HG02588 (cell line): Measurements from ENCODE around the gene SOCS7.

Experiments used
- ATAC-seq: cut with Tn5 transposase; IDR thresholded peaks from one replicate; pipeline ENCODE4 v1.9.1; 2021; ENCODE audit warnings: mild to moderate bottlenecking, moderate library complexity; ENCODE audit not compliant: unreplicated experiment

The SOCS7 gene

DNA sequence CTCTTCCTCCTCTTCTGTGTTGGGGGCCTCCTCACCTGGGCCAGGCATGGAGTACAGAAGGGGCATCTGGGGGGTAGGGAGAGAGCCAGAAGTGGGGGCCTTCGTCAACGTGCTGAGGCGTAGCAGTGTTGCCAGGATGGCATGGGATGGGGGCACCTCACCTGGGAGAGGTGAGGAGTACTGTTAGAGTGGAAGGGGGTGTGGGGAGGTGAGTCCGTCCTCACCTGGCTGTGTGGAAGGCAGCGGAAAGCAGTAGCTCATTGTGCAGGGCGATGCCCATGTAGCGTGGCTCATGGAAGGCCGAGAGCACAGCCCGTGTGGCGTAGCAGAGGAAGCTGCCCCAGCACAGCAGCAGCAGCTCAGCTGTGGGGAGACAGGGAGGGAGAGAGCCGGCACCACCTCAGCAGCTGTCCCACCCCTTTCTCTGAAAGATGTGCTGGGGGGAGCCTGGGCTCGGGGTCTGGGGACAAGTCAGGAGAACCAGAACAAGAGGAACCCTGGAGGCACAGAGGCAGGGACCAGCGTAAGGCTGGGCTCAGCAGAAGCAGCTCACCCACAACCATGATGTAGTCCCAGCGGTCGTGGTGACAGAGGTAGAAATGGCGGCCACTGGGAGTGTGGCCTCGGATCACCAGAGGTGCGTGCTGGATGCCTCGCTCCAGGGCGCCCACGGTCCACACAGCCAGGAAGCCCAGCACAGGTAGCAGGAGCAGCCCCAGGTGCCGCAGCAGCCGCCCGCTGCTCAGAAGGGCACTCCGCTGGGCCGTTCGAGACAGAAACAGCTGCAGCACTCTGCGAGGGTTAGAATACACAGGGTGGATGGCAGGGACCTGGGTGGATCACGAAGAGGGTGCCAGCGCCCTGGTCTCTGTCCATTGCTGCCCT is 16.9 kb upstream of the SOCS7 start:
- ATAC-seq = no peak

DNA sequence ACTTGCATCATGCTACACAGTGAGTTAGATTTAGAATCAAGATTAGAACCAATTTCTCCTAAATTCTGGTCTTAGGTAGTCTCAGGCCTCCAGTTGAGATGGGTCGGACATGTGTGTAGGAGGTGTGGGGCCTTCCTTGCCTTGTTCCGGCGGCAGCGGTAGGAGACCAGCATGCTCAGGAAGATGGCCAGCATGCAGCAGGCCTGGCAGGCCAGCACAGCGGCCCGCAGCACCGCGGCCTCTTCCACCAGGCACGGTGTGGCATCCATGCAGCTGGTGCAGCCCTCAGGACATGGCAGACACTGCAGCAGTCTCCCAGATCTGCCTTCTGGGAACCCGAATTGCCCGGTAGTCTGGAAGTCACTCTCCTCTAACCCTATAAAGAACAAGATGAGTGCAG is 14.8 kb upstream of the SOCS7 start:
- no peak for ATAC-seq

DNA sequence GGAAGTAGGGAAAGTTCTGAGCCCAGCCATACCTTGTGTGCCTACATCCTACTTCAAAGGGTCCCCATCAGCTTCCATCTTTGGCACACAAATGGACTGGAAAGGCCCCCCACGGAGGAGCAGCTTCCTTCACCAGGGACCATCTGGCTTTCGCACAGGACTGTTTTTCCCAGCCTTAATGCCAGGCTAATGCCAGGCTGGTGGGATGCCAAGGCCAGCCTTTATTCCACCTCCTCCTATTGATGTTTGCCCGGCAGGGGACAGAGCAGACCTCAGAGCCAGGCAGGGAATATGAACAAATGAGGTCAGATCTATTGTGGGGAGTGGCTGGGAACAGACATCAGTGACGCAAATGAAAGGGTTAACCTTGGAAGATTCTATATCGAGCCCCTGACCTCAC is 13.6 kb upstream of the SOCS7 start:
- no peak for ATAC-seq

DNA sequence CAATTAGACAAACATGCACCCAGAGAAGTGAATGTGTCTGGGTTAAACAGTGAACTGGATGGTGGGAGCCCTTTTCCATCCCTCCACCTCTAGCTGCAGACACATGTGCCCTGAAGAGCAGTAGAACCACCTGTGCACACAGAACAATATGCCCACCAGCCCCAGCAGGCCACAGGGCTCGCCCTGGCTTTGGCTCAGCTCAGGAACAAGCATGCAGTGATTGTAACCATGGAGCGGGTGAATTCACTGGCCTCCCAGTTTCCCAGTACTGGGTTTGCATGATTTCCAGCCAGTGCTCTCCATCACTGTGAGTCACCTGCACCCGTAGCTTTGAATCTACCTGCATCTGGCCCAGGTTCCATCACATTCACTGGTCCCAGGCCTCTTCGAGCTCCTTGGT is 13.1 kb upstream of the SOCS7 start:
- ATAC-seq = no peak

DNA sequence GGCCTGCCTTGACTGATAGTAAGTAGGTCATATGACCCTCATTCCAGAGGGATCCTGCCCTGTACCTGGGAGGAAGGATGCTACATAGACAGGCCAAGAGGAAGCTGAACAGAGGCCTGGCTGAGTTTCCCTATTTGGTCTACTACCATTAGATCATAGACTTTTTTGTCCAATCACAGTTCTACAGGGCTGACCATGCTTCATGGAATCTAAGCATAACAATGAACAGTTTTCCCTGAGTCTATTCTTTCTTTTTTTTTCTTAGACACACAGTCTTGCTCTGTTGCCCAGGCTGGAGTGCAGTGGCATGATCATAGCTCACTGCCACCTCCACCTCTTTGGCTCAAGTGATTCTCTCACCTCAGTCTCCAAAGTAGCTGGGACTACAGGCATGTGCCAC is 11.8 kb upstream of the SOCS7 start:
- ATAC-seq = no peak

DNA sequence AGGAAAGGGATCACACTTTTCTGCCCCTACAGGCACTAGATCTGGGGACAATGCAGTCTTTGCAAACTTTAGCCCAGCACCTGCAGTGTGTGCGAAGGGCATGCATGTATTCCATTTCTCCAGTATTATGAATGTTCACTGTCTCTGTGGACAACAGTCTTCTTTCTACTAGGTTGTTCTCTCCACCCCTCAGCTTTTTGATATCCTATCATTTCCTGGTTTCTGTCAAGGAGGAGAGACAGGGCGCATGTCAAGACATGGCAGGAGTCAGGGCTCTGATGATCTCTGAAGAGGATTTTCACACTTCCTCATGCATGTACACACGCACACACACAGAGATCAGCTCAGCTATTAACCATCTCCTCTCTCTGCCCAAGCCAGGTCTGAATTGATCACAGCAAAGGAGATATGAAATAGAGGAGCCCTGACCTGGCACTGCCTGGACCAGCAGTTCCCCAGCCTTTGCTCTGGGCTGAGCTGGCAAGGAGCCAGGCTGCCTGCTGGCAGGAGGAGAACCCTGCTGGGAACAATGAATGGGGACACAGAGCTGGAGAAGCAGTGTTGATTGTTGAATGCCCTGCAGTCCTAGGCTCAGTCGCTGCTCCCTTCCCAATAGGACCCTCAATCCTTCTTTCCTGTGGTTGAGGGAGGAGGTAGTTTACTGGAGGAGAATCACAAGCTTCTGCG is 10.5 kb upstream of the SOCS7 start:
- ATAC-seq = no peak

DNA sequence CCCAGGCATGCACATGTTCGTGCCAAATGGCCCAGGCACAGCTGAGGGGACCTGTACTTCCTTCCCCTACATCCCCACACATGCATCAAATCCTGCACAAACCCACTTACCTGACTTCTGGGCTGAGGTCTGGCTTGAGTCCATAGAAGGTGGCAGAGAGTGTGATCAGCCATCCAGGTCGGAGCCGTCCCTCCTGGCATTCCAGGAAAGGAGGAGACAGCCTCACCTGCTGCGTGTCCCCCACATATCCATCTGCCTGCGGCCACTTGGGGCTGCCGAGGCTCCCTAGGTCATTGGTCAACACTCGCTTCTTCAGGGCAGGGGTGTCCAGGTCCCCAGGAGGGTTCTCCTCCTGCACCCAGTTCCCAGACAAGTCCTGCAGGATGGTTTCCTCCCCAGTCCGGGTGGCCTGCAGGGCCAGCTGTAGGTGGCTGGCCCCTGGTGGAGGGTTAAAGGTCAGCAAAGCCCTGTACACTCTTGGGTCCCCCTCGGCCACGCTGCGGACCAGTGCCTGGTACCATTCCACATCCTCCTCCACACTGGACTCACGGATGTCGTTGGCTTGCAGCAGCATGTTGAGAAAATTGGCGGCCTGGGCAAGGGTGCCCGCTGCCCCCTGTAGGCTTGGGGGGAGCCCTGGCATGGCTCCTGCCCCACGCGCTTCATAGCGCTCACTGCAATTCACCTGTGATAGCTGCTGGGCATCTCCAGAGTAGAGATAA is 8.6 kb upstream of the SOCS7 start:
- ATAC-seq = no peak

DNA sequence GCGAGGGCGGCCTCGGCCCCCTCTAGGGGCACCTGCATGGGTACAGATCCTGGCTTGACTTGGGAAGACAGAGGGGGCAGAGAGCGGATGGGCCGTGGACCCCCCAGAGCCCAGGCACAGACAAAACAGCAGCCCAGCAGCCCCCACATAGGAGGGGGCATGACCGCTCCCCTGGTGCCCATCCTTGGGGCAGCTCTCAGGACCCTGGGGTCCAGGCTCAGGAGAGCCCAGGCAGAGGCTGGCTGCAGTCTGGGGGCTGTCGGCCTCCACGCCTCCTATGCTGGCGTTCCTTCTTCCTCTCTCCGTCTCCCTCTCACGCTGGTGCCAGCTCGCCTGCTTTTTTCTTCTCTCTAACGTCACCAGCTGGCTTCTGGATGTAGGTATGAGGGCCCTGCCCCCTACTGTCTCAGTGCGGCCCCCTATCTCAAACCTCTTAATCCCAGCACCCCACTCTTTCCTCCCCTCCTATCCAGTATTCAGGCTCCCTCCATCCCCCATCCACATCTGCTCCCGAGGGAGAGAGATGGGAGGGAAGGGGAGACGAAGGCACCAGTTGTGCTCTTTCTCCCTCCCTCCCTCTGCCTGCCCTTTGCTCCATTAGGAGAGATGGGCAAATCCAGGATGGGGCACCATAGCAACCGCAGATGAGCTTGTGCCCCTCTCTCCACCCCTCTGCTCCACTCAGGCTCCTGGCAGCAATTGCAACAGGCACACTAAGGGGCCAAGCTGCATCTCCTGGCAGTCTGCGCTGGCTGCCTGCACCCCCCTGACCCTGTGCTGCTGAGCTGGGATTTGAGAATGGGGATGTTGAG is 7.8 kb upstream of the SOCS7 start, which contains the start of gene GPR179:
Gene GPR179, minus strand, starts transcription at position 349 of the 812 bp plus-strand sequence. Its CDS starts 167 bp downstream, at position 182.
- ATAC-seq = no peak

DNA sequence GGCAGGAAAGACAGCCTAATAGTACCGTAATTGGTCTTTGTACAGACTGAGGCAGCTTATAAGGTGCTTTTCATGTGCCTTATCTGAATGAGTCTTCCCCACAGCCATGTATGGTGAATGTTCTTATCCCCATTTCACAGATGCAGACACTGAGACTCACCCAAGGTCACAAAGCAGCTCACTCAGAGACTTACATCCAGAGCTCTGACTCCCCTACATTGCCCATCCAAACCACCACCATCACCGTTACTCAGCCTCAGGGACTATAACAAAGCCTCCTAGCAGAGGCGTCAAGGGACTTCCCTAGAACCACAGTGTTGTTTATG is 7.3 kb upstream of the SOCS7 start:
- no peak for ATAC-seq

DNA sequence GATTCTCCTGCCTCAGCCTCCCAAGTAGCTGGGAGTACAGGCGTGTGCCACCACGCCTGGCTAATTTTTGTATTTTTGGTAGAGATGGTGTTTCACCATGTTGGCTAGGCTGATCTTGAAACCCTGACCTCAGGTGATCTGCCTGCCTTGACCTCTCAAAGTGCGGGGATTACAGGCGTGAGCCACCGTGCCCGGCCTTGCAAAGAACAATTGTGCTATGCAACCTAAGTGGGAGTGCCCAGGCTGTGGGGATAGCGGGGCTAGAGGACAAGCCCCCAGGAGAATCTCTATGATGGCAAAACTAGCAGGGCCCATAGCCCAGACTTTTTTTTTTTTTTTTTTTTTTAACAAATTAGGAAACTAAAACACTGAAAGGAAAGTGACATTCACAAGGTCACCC is 5.9 kb upstream of the SOCS7 start:
- ATAC-seq = no peak

DNA sequence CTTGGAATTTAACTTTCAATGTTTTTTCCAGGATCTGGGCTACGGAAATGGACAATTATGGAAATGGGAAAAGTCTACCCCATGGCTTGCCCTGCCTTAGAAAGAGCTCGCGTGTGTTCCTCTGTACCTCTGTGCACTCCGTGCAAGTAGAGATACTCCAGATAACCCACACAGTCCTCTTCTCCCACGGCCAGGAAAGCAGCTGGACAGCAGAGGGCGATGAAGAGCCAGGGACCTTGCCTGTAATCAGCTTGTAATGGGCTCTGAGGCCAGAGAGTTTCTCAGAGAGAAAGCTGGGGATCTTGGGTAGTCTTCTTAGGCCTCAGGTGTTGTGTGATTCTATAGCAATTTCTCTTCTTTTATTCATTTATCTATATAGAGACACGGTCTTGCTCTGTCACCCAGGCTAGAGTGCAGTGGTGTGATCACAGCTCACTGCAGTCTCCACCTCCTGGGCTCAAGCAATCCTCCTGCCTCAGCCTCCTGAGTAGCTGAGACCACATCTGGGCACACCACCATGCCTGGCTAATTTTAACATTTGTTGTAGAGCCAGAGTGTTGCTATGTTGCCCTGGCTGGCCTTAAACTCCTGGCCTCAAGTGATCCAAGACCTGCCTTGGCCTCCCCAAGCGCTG is 2.4 kb upstream of the SOCS7 start:
- ATAC-seq = no peak

DNA sequence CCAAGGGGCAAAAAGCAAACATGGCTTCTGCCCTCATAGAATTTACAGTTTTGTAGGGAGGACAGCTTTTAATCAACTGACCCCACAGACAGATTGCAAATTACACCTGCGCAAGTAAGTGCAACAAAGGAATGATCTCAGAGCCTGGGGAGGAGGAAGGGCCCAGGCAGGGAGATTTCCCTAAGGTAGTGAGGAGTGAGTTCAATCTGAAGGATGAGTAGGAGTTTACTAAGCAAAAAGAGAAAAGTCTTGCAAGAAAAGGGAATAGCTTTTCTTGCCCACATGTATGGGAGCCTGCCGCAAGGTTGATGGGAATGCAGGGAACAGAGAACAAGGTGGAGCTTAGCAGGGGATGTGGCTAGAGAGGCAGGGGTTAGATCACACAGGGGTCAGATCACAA is 1.6 kb upstream of the SOCS7 start:
- ATAC-seq = no peak

DNA sequence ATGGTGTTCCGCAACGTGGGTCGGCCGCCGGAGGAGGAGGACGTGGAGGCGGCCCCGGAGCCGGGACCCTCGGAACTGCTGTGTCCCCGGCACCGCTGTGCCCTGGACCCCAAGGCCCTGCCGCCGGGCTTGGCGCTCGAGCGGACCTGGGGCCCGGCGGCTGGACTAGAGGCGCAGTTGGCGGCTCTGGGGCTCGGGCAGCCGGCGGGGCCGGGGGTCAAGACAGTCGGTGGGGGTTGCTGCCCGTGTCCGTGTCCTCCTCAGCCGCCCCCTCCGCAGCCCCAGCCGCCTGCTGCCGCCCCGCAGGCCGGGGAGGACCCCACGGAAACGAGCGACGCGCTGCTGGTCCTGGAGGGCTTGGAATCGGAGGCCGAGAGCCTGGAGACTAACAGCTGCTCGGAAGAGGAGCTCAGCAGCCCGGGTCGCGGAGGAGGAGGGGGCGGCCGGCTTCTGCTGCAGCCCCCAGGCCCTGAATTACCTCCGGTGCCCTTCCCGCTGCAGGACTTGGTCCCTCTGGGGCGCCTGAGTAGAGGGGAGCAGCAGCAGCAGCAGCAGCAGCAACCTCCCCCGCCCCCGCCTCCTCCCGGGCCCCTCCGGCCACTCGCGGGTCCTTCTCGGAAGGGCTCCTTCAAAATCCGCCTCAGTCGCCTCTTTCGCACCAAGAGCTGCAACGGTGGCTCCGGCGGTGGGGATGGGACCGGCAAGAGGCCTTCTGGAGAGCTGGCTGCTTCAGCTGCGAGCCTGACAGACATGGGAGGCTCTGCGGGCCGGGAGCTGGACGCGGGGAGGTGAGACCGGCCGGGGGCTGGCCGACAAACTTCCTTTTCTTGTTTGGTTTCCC is 821 bp downstream of the SOCS7 start:
- peak; percentile 9 for ATAC-seq

DNA sequence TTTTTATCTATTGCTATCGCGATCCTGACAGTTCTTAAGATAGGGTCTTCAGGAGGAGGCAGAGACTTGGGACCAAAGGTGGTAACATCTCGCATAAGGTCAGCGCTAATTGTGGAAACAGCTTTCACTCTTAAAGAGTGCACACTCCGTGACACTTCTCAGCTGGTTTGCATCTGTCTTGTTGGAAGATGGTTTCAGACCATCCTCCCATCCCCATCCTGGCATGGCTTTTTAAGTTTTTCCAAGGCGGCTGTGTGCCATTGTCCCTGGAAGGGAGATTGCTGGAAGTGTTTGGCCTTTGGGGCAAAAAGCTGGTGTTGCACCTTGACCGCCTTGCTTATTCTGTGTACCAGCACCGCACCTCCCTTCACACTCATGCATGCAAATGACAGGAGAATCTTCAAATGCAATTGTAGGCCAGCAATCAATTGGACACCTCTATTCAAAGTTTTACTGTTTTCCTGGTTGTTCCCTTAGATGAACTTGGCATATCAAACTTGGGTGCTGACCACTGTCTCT is 1.5 kb downstream of the SOCS7 start:
- no peak for ATAC-seq

DNA sequence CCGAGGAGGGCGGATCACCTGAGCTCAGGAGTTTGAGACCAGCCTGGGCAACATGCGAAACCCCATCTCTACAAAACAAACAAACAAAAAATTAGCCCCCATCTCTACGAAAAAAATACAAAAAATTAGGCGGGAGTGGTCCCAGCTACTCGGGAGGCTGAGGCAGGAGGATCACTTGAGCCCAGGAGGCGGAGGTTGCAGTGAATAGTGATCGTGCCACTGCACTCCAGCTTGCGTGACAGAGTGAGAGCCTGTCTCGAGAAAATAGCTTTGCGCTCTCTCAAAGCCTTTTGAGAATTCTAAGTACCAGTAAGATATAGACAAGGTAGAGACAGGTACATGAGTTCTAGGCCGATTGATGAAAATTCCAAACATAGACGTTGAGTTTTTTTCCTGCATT is 2.0 kb downstream of the SOCS7 start:
- no peak for ATAC-seq

DNA sequence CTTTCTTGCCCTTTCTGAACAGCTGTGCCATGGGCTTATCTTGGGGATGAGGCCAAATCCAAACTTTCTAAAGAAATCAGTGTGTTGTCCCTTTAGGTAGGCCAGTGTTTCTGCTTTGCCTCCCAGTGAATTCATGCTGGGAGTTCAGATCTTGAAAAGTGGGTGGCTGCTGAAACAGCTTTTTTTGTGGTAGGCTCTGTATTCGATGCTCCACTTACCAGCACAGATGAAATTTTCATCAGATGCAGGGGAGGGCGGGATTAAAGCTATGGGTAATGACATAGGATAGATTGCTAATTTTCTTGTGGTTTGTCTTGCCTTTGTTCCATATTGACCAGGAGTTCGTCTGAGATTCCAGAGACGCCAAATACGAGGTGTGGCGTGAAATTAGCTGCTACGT is 2.8 kb downstream of the SOCS7 start:
- no peak for ATAC-seq

DNA sequence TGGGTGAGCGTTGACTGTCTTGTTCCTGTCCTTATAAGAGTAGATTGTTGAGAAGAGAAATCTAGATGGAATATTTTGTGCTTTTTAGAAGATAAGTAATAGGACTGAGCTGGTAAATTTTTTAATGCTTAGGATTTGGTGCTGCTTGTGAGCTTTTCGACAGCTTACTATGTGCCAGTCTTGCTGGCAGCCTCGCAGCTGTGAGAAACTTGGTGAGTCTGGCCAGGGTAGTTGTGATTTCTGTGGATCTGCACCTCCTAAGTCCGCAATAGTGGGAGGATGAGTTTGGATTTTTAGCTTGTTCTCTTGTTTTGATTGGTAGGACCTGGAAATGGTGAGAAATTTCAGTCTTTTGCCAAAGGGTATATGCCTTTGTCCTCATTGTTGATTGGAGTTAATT is 3.6 kb downstream of the SOCS7 start:
- no peak for ATAC-seq

DNA sequence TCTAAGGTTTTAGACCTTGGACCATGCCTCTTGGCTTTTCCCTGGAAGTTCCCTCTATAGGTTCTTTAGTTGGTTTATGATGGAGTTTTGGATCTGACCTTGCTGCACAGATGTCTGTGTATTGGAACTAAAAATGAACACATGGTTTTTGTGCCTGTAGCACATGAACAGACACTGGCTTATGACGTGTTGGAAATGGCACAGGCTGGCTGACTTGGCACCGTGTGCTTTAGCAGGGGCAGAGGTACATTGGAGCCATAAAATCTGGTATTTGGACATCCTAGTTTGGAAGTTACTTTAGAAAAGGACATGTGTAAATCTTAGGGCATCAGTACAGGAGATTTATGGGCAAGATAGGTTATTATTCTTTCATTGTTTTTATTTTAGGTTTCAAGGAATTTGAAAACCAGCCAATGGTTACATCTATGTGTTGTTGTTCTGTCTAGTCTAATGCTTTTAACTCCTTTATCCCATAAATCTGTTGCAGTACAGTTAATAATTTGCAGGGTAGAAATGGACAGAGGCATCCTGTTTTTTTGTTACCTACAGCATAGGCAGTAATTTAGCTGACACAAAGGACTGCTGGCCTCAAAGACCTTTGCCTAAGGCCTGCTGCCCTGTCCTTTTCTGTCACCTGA is 6.0 kb downstream of the SOCS7 start:
- no peak for ATAC-seq
